ENCODE data around the gene SCN5A. TPM values are rescaled to one million over a fixed set of nuclear protein-coding genes. Genes with fewer than 3 reads are reported as not detected.

SCN5A gene
- total RNA-seq, 1 experiment from 2014 or later, result 0.69 TPM

GRCh38 chr3:38662544-38662943 lies 13.1 kb upstream of the SCN5A start:
- BruUV-seq (replicated peaks), result no TSS peak
- Histone ChIP-seq H3K27ac (ENCODE audit: low read length) (no peak overlapping the region), H3K36me3 (ENCODE audit: control insufficient read depth, insufficient read depth, low read length) (no peaks in the 10 kb centered on the region), H3K4me3 (ENCODE audit: low read depth in 2 of 2, low read length in 2 of 2) (no peak overlapping the region), H3K9me3 (ENCODE audit: control insufficient read depth, insufficient read depth, low read depth, low read length) (no peaks in the 10 kb centered on the region), H3K4me1 (ENCODE audit: control insufficient read depth, insufficient read depth, low read length) (no peaks in the 10 kb centered on the region), H3K27me3 (ENCODE audit: control insufficient read depth, insufficient read depth, low read length) (no peaks in the 10 kb centered on the region; the same call in 1 of the 2 replicates)
- CTCF ChIA-PET, result interaction anchor here (0.7 to 1.0 kb wide), 3 partner anchors 141 to 368 kb away, joined by 3 to 4 read pairs (median 4); no protein-coding TSS in a partner anchor
- intact Hi-C loops (cut with micrococcal nuclease; ENCODE audit: unreplicated experiment) (no loop called here), in situ Hi-C loops (cut with HindIII; ENCODE audit: low pct_unique_long_range_greater_than_20kb, low sequenced_read_pairs) (loop anchor here (25.0 kb wide), 1 partner anchor 150 kb away; no protein-coding TSS in a partner anchor)
- POLR2A ChIA-PET, result no interaction called here
- ATAC-seq, result peak; percentile 84
- no peak for DNase-seq (ENCODE audit: low read depth, low spot score)
- TF ChIP-seq, protein P1, sequence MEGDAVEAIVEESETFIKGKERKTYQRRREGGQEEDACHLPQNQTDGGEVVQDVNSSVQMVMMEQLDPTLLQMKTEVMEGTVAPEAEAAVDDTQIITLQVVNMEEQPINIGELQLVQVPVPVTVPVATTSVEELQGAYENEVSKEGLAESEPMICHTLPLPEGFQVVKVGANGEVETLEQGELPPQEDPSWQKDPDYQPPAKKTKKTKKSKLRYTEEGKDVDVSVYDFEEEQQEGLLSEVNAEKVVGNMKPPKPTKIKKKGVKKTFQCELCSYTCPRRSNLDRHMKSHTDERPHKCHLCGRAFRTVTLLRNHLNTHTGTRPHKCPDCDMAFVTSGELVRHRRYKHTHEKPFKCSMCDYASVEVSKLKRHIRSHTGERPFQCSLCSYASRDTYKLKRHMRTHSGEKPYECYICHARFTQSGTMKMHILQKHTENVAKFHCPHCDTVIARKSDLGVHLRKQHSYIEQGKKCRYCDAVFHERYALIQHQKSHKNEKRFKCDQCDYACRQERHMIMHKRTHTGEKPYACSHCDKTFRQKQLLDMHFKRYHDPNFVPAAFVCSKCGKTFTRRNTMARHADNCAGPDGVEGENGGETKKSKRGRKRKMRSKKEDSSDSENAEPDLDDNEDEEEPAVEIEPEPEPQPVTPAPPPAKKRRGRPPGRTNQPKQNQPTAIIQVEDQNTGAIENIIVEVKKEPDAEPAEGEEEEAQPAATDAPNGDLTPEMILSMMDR (IDR thresholded peaks at IDR 0.05), result peak; percentile 58
- no peak for TF ChIP-seq TCF7L2 (IDR thresholded peaks at IDR 0.05; ENCODE audit: low read depth, low read length)

DNA sequence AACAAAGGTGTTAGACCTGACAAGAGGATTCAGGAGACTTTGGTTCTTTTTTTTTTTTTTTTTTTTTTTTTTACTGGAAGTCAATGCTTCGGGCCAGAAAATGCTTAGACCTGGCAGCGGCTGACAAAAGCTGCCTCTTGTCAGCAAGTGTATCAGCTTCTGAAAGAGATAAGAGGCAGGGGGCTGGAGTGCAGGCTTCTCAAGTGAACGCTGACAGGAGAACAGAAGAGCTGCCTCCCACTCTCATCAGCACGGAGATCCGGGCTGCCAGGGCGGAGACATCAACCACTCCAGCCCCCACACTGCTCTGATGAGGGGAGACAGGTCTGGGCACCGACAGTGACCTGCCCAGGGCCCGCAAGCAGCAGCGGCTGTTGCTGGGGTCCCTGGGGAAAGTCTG lies 9.4 kb upstream of the SCN5A start:
- H3K36me3 ChIP-seq (ENCODE audit: control insufficient read depth, insufficient read depth, low read length), result no peaks in the 10 kb centered on the region
- H3K27ac ChIP-seq (ENCODE audit: low read length), result no peak overlapping the region
- in situ Hi-C loops (cut with HindIII; ENCODE audit: low pct_unique_long_range_greater_than_20kb, low sequenced_read_pairs), result loop anchor here (25.0 kb wide), 1 partner anchor 147 kb away; no protein-coding TSS in a partner anchor
- BruUV-seq (replicated peaks), result no TSS peak
- ATAC-seq (no peak), DNase-seq (ENCODE audit: low read depth, low spot score) (no peak)
- no peak overlapping the region for H3K4me3 ChIP-seq (ENCODE audit: low read depth in 2 of 2, low read length in 2 of 2)
- no peaks in the 10 kb centered on the region; the same call in 1 of the 2 replicates for H3K27me3 ChIP-seq (ENCODE audit: control insufficient read depth, insufficient read depth, low read length)
- intact Hi-C loops (cut with micrococcal nuclease; ENCODE audit: unreplicated experiment), result no loop called here
- POLR2A ChIA-PET, result no interaction called here
- no peaks in the 10 kb centered on the region for H3K9me3 ChIP-seq (ENCODE audit: control insufficient read depth, insufficient read depth, low read depth, low read length)
- no peak for TF ChIP-seq TCF7L2 (IDR thresholded peaks at IDR 0.05; ENCODE audit: low read depth, low read length)
- no peak for TF ChIP-seq SIN3A (IDR thresholded peaks at IDR 0.05; ENCODE audit: borderline replicate concordance, insufficient read depth, low read depth, low read length)
- TF ChIP-seq POLR2AphosphoS5 (IDR thresholded peaks at IDR 0.05; ENCODE audit: low read depth, low read length), result no peak
- TF ChIP-seq, protein P1 (IDR thresholded peaks at IDR 0.05), result no peak
- TF ChIP-seq REST (IDR thresholded peaks at IDR 0.05; ENCODE audit: insufficient read depth in 1 of 2, low read depth in 2 of 2, low read length in 1 of 2), result no peak
- CTCF ChIA-PET, result no interaction called here
- no peaks in the 10 kb centered on the region for H3K4me1 ChIP-seq (ENCODE audit: control insufficient read depth, insufficient read depth, low read length)

All from Panc1 (cell line).